DOHH2 (cell line): ENCODE measurements around the gene LDLRAD4.

Experiments used
- EZH2phosphoT487 ChIP-seq: fragments of 200-600 bp; sonication (generic); IDR thresholded peaks from 2 replicates; pipeline ENCODE4 v1.6.1; 2017; ENCODE audit warnings: borderline replicate concordance, mild to moderate bottlenecking, antibody characterized with exemption, low read length, moderate library complexity, mixed read lengths
- TF ChIP-seq, protein P1 (sequence below): fragments of 200-600 bp; sonication (generic); IDR thresholded peaks from one replicate; pipeline ENCODE4 v1.5.1; 2014; ENCODE audit warnings: antibody characterized with exemption, mild to moderate bottlenecking, low read depth, low read length; ENCODE audit not compliant: poor library complexity, severe bottlenecking

GRCh38 chr18:13449651-13450050, 231.1 kb downstream of the LDLRAD4 start:
- TF ChIP-seq, protein P1, sequence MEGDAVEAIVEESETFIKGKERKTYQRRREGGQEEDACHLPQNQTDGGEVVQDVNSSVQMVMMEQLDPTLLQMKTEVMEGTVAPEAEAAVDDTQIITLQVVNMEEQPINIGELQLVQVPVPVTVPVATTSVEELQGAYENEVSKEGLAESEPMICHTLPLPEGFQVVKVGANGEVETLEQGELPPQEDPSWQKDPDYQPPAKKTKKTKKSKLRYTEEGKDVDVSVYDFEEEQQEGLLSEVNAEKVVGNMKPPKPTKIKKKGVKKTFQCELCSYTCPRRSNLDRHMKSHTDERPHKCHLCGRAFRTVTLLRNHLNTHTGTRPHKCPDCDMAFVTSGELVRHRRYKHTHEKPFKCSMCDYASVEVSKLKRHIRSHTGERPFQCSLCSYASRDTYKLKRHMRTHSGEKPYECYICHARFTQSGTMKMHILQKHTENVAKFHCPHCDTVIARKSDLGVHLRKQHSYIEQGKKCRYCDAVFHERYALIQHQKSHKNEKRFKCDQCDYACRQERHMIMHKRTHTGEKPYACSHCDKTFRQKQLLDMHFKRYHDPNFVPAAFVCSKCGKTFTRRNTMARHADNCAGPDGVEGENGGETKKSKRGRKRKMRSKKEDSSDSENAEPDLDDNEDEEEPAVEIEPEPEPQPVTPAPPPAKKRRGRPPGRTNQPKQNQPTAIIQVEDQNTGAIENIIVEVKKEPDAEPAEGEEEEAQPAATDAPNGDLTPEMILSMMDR: no peak
- no peak for TF ChIP-seq EZH2phosphoT487
